ENCODE results near the gene USP27X.

The USP27X gene

DNA sequence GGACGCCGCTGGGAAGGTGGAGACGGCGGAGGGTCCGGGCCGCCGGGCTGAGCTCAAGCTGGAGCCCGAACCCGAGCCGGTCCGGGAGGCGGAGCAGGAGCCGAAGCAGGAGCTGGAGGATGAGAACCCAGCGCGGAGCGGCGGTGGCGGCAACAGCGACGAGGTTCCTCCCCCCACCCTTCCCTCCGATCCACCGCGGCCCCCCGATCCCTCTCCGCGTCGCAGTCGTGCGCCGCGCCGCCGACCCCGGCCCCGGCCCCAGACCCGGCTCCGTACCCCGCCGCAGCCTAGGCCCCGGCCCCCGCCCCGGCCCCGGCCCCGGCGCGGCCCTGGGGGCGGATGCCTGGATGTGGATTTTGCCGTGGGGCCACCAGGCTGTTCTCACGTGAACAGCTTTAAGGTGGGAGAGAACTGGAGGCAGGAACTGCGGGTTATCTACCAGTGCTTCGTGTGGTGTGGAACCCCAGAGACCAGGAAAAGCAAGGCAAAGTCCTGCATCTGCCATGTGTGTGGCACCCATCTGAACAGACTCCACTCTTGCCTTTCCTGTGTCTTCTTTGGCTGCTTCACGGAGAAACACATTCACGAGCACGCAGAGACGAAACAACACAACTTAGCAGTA lies 483 bp downstream of the USP27X start:
- TF ChIP-seq, protein P1, sequence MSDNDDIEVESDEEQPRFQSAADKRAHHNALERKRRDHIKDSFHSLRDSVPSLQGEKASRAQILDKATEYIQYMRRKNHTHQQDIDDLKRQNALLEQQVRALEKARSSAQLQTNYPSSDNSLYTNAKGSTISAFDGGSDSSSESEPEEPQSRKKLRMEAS (IDR thresholded peaks at IDR 0.05) = no peak
- TF ChIP-seq RAD21 (IDR thresholded peaks at IDR 0.05; ENCODE audit: low read depth) (no peak), TEAD4 (IDR thresholded peaks at IDR 0.05) (no peak), FOXM1 (IDR thresholded peaks at IDR 0.05; ENCODE audit: borderline replicate concordance, low read depth) (no peak), YY1 (IDR thresholded peaks at IDR 0.05; ENCODE audit: low read depth) (no peak), ZBTB7A (IDR thresholded peaks at IDR 0.05; ENCODE audit: low read depth) (no peak), EP300 (IDR thresholded peaks at IDR 0.05; ENCODE audit: borderline replicate concordance) (no peak)

DNA sequence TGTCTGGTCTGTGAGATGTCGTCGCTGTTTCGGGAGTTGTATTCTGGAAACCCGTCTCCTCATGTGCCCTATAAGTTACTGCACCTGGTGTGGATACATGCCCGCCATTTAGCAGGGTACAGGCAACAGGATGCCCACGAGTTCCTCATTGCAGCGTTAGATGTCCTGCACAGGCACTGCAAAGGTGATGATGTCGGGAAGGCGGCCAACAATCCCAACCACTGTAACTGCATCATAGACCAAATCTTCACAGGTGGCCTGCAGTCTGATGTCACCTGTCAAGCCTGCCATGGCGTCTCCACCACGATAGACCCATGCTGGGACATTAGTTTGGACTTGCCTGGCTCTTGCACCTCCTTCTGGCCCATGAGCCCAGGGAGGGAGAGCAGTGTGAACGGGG lies 1.4 kb downstream of the USP27X start:
- TF ChIP-seq CREB1 (IDR thresholded peaks at IDR 0.05; ENCODE audit: low read depth) (no peak), USF1 (IDR thresholded peaks at IDR 0.05) (no peak), TEAD4 (IDR thresholded peaks at IDR 0.05) (no peak), CEBPB (IDR thresholded peaks at IDR 0.05) (no peak)
- TF ChIP-seq, protein P2, sequence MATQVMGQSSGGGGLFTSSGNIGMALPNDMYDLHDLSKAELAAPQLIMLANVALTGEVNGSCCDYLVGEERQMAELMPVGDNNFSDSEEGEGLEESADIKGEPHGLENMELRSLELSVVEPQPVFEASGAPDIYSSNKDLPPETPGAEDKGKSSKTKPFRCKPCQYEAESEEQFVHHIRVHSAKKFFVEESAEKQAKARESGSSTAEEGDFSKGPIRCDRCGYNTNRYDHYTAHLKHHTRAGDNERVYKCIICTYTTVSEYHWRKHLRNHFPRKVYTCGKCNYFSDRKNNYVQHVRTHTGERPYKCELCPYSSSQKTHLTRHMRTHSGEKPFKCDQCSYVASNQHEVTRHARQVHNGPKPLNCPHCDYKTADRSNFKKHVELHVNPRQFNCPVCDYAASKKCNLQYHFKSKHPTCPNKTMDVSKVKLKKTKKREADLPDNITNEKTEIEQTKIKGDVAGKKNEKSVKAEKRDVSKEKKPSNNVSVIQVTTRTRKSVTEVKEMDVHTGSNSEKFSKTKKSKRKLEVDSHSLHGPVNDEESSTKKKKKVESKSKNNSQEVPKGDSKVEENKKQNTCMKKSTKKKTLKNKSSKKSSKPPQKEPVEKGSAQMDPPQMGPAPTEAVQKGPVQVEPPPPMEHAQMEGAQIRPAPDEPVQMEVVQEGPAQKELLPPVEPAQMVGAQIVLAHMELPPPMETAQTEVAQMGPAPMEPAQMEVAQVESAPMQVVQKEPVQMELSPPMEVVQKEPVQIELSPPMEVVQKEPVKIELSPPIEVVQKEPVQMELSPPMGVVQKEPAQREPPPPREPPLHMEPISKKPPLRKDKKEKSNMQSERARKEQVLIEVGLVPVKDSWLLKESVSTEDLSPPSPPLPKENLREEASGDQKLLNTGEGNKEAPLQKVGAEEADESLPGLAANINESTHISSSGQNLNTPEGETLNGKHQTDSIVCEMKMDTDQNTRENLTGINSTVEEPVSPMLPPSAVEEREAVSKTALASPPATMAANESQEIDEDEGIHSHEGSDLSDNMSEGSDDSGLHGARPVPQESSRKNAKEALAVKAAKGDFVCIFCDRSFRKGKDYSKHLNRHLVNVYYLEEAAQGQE (IDR thresholded peaks at IDR 0.05; ENCODE audit: low read depth) = no peak
- TF ChIP-seq, protein P1 (IDR thresholded peaks at IDR 0.05) = no peak

GRCh38 chrX:49884290-49884862 lies 5.1 kb downstream of the USP27X start:
- TF ChIP-seq RAD21 (IDR thresholded peaks at IDR 0.05; ENCODE audit: low read depth) (peak; percentile 24; the same call in 1 of the 2 replicates), TCF12 (IDR thresholded peaks at IDR 0.05; ENCODE audit: low read depth) (no peak)

DNA sequence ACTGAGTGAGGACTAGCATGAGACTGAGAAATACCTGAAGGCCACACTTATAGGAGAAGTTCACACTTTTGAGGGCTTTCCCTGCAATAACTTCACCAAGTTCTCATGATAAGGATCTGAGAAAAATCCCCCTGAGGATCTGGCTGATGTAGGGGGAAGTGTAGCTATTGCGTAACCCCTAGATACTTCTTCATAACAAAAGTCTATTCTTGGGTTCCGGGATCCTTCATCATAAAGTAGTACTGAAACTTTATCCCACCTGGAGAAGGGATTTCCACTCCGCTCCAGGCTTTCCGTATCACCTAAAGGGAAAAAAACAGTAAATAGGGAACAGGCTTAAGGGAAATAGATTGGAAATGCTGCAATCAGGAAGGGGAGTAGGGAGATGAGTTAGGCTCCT lies 13.3 kb downstream of the USP27X start:
- TF ChIP-seq CEBPB (IDR thresholded peaks at IDR 0.05) (peak; percentile 60), YY1 (IDR thresholded peaks at IDR 0.05; ENCODE audit: low read depth) (no peak)

GRCh38 chrX:49896951-49897350 lies 17.7 kb downstream of the USP27X start:
- TF ChIP-seq CEBPB (IDR thresholded peaks at IDR 0.05) (no peak), EP300 (IDR thresholded peaks at IDR 0.05; ENCODE audit: borderline replicate concordance) (no peak), EGR1 (IDR thresholded peaks at IDR 0.05) (no peak), FOXM1 (IDR thresholded peaks at IDR 0.05; ENCODE audit: borderline replicate concordance, low read depth) (no peak), NFIC (IDR thresholded peaks at IDR 0.05) (no peak), RAD21 (IDR thresholded peaks at IDR 0.05; ENCODE audit: low read depth) (no peak), CREB1 (IDR thresholded peaks at IDR 0.05; ENCODE audit: low read depth) (no peak), YY1 (IDR thresholded peaks at IDR 0.05; ENCODE audit: low read depth) (no peak), TCF12 (IDR thresholded peaks at IDR 0.05; ENCODE audit: low read depth) (no peak), TEAD4 (IDR thresholded peaks at IDR 0.05) (no peak), TAF1 (IDR thresholded peaks at IDR 0.05; ENCODE audit: low read depth) (no peak), USF1 (IDR thresholded peaks at IDR 0.05) (no peak), ZBTB7A (IDR thresholded peaks at IDR 0.05; ENCODE audit: low read depth) (no peak)
- TF ChIP-seq, protein P1 (IDR thresholded peaks at IDR 0.05) = no peak
- TF ChIP-seq, protein P2 (IDR thresholded peaks at IDR 0.05; ENCODE audit: low read depth) = no peak

- TF ChIP-seq TAF1 (IDR thresholded peaks at IDR 0.05; ENCODE audit: low read depth) (no peak), RAD21 (IDR thresholded peaks at IDR 0.05; ENCODE audit: low read depth) (no peak), TCF12 (IDR thresholded peaks at IDR 0.05; ENCODE audit: low read depth) (no peak), YY1 (IDR thresholded peaks at IDR 0.05; ENCODE audit: low read depth) (no peak), NFIC (IDR thresholded peaks at IDR 0.05) (no peak), TEAD4 (IDR thresholded peaks at IDR 0.05) (no peak), FOXM1 (IDR thresholded peaks at IDR 0.05; ENCODE audit: borderline replicate concordance, low read depth) (no peak), ZBTB7A (IDR thresholded peaks at IDR 0.05; ENCODE audit: low read depth) (no peak), EP300 (IDR thresholded peaks at IDR 0.05; ENCODE audit: borderline replicate concordance) (no peak), EGR1 (IDR thresholded peaks at IDR 0.05) (no peak), CEBPB (IDR thresholded peaks at IDR 0.05) (no peak), CREB1 (IDR thresholded peaks at IDR 0.05; ENCODE audit: low read depth) (no peak), USF1 (IDR thresholded peaks at IDR 0.05) (no peak)
- TF ChIP-seq, protein P2 (IDR thresholded peaks at IDR 0.05; ENCODE audit: low read depth) = no peak
- TF ChIP-seq, protein P1 (IDR thresholded peaks at IDR 0.05) = no peak
Observed at GRCh38 chrX:49901048-49901447, 21.8 kb downstream of the USP27X start.
